Right lobe of liver (tissue), 6 donors: ENCODE results near the gene GBGT1. TPM values are rescaled to one million over a fixed set of nuclear protein-coding genes. Genes with fewer than 3 reads are reported as not detected.

Experiments used
- ATAC-seq, 4 donors: fragments of 200-7000 bp; cut with Tn5 transposase; one replicate each; pipeline ENCODE4 v1.9.1; 2020; ENCODE audit warnings: mild to moderate bottlenecking in 4 of 4, moderate library complexity in 4 of 4
- DNase-seq, 3 donors: peaks; one replicate each; pipeline ENCODE4 v3.0.0-alpha.2; 2020
- H3K27ac ChIP-seq, 3 donors: fragments of 200-600 bp; one replicate each; pipeline ENCODE4 v1.8.0; 2022
- H3K27me3 ChIP-seq, 2 donors: fragments of 200-600 bp; one replicate each; pipeline ENCODE4 v1.8.0; 2022
- H3K36me3 ChIP-seq, 4 donors: fragments of 200-600 bp; sonication (generic) in 1 of 4; one replicate each; pipeline versions ENCODE4 v1.5.1 to v1.8.0; 2017 to 2022; ENCODE audit warnings: control low read depth in 1 of 4
- H3K4me1 ChIP-seq, 4 donors: fragments of 200-600 bp; sonication (generic) in 1 of 4; one replicate each; pipeline versions ENCODE4 v1.5.1 to v1.8.0; 2017 to 2022; ENCODE audit warnings: control low read depth in 1 of 4
- H3K4me3 ChIP-seq, 3 donors: fragments of 200-600 bp; one replicate each; pipeline ENCODE4 v1.8.0; 2022
- H3K9me3 ChIP-seq, 4 donors: fragments of 200-600 bp; sonication (generic) in 1 of 4; one replicate each; pipeline versions ENCODE4 v1.5.1 to v1.8.0; 2017 to 2022; ENCODE audit warnings: control low read depth in 1 of 4
- CTCF ChIP-seq, 4 donors: fragments of 200-600 bp in 3 of 4; fragments of 450-650 bp in 1 of 4; IDR thresholded peaks; one replicate each; pipeline versions ENCODE4 v1.5.1 to v1.8.0; 2016 to 2022; ENCODE audit warnings: antibody characterized with exemption in 4 of 4, mild to moderate bottlenecking in 2 of 4
- POLR2A ChIP-seq: fragments of 450-650 bp; IDR thresholded peaks from one replicate; pipeline ENCODE4 v1.6.1; 2017; ENCODE audit warnings: antibody characterized with exemption, mild to moderate bottlenecking
- WGBS: methylation state at CpG from one replicate; pipeline ENCODE4 v1.1.6; 2018; ENCODE audit warnings: low coverage, low lambda C conversion rate; ENCODE audit not compliant: insufficient coverage; ENCODE audit errors: missing lambda C conversion rate; 5-methylcytosine and 5-hydroxymethylcytosine counted together
- intact Hi-C, 2 donors: fragments of 100-400 bp; cut with DNase I; formaldehyde crosslinking; loops; one replicate each; pipeline versions ENCODE4 v1.11.2 to v1.14.1; 2022
- total RNA-seq, 6 experiments: library from RNA; depleted of rRNA in 2 of 6; stranded (reverse); fragments of >200 nt in 2 of 6; fragmentation: NEBNext Ultra II Directional in 3 of 6; extraction: Animal tissue kit (Norgen Biotek cat#: 25700) in 3 of 6; gene quantifications; one replicate each; pipeline versions ENCODE4 v1.1.0 to v1.2.4, GENCODE V29; 2016 to 2023
- donor health status: DM: no; HTN: yes; CAD: no.
- donor health status: DM: no; HTN: no; CAD: no.
- donor health status: DM: no; HTN: no; CAD: no.
- donor health status: DM: no; HTN: yes; CAD: no.
- donor health status: DM: no; HTN: yes; CAD: no.

The GBGT1 gene
- total RNA-seq, 6 experiments from 2014 or later = 0.68 to 3.7 (median 1.9) TPM

- 77% methylated on average over 6 of the region's 24 CpGs for WGBS
- Histone ChIP-seq H3K27ac (no peak overlapping the region), H3K4me3 (no peak overlapping the region), H3K36me3 (no peaks in the 10 kb centered on the region), H3K27me3 (no peaks in the 10 kb centered on the region), H3K4me1 (peaks cover 0 to 11% (median 4%) of the 10 kb centered on the region in 4 donors), H3K9me3 (no peaks in the 10 kb centered on the region)
- intact Hi-C loops = loop anchor here (5.0 kb wide), 1 partner anchor 37 kb away; no protein-coding TSS in a partner anchor
- DNase-seq = no peak
- no peak for ATAC-seq
- TF ChIP-seq POLR2A (no peak), CTCF (IDR thresholded peaks at IDR 0.05) (no peak)
Measured at GRCh38 chr9:133139246-133140173, 24.2 kb downstream of the GBGT1 start.

- Histone ChIP-seq H3K27me3 (no peaks in the 10 kb centered on the region), H3K4me3 (no peak overlapping the region), H3K9me3 (no peaks in the 10 kb centered on the region), H3K36me3 (no peaks in the 10 kb centered on the region), H3K27ac (no peak overlapping the region), H3K4me1 (peaks cover 0 to 23% (median 14%) of the 10 kb centered on the region in 4 donors)
- WGBS = 90% methylated on average over 2 of the region's 16 CpGs
- TF ChIP-seq CTCF (IDR thresholded peaks at IDR 0.05) (no peak), POLR2A (no peak)
- ATAC-seq (no peak), DNase-seq (no peak)
- intact Hi-C loops = no loop called here
Measured at GRCh38 chr9:133137451-133138231, 26.1 kb downstream of the GBGT1 start.

GRCh38 chr9:133135146-133135745, 28.5 kb downstream of the GBGT1 start:
- TF ChIP-seq CTCF (IDR thresholded peaks at IDR 0.05) = no peak
- TF ChIP-seq POLR2A = no peak
- Histone ChIP-seq H3K27me3 (no peaks in the 10 kb centered on the region), H3K36me3 (no peaks in the 10 kb centered on the region), H3K4me3 (no peak overlapping the region), H3K9me3 (no peaks in the 10 kb centered on the region), H3K4me1 (peaks cover 0 to 24% (median 14%) of the 10 kb centered on the region in 4 donors), H3K27ac (peak overlapping the region in 2 of 3 donors; percentile 88 to 91)
- DNase-seq (peak in 2 of 3 donors; percentile 45 to 63), ATAC-seq (peak in 2 of 4 donors; percentile 2 to 3)
- WGBS = 80% methylated on average over 1 of the region's 8 CpGs
- intact Hi-C loops = no loop called here

GRCh38 chr9:133134388-133135145, 29.1 kb downstream of the GBGT1 start:
- no peaks in the 10 kb centered on the region for H3K9me3 ChIP-seq
- WGBS = 67% methylated on average over 6 of the region's 11 CpGs
- H3K27me3 ChIP-seq = no peaks in the 10 kb centered on the region
- ATAC-seq = no peak
- peak overlapping the region; percentile 17 to 91 (median 88) for H3K27ac ChIP-seq
- H3K4me3 ChIP-seq = no peak overlapping the region
- peaks cover 0 to 24% (median 14%) of the 10 kb centered on the region in 4 donors for H3K4me1 ChIP-seq
- H3K36me3 ChIP-seq = no peaks in the 10 kb centered on the region
- intact Hi-C loops = no loop called here
- TF ChIP-seq POLR2A = no peak
- TF ChIP-seq CTCF (IDR thresholded peaks at IDR 0.05) = no peak
- DNase-seq = peak in 1 of 3 donors; percentile 46
